Measurements from ENCODE around the gene CYTH2.

DNA sequence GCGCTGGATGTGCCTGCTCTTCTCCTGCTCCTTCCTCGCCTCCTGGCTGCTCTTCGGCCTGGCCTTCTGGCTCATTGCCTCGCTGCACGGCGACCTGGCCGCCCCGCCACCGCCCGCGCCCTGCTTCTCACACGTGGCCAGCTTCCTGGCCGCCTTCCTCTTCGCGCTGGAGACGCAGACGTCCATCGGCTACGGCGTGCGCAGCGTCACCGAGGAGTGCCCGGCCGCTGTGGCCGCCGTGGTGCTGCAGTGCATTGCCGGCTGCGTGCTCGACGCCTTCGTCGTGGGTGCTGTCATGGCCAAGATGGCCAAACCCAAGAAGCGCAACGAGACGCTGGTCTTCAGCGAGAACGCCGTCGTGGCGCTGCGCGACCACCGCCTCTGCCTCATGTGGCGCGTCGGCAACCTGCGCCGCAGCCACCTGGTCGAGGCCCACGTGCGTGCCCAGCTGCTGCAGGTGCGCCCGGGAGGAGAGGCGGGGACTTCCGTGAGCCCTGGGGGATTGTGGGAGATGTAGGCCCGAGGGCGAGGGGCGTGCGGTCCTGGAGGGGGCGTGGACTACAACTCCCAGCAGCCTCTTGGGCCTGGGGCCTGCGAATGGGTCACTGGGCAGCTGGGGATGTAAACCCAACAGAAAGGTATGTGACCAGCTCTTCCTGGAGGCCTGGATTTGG lies 7.0 kb upstream of the CYTH2 start:
- TF ChIP-seq, protein P1, sequence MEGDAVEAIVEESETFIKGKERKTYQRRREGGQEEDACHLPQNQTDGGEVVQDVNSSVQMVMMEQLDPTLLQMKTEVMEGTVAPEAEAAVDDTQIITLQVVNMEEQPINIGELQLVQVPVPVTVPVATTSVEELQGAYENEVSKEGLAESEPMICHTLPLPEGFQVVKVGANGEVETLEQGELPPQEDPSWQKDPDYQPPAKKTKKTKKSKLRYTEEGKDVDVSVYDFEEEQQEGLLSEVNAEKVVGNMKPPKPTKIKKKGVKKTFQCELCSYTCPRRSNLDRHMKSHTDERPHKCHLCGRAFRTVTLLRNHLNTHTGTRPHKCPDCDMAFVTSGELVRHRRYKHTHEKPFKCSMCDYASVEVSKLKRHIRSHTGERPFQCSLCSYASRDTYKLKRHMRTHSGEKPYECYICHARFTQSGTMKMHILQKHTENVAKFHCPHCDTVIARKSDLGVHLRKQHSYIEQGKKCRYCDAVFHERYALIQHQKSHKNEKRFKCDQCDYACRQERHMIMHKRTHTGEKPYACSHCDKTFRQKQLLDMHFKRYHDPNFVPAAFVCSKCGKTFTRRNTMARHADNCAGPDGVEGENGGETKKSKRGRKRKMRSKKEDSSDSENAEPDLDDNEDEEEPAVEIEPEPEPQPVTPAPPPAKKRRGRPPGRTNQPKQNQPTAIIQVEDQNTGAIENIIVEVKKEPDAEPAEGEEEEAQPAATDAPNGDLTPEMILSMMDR (IDR thresholded peaks at IDR 0.05) = no peak
- TF ChIP-seq EZH2phosphoT487 (IDR thresholded peaks at IDR 0.05; ENCODE audit: borderline replicate concordance, low read depth) (no peak), FOSL2 (IDR thresholded peaks at IDR 0.05; ENCODE audit: borderline replicate concordance, low read depth) (no peak), GABPA (IDR thresholded peaks at IDR 0.05; ENCODE audit: low read depth) (no peak), JUND (IDR thresholded peaks at IDR 0.05) (no peak), POLR2AphosphoS5 (IDR thresholded peaks at IDR 0.05; ENCODE audit: low read depth, low read length) (no peak), SMC3 (IDR thresholded peaks at IDR 0.05; ENCODE audit: low read depth, low read length) (no peak), EP300 (IDR thresholded peaks at IDR 0.05; ENCODE audit: borderline replicate concordance in 1 of 2, low read depth in 1 of 2, low read length in 1 of 2) (no peak)
- TF ChIP-seq, protein P2, sequence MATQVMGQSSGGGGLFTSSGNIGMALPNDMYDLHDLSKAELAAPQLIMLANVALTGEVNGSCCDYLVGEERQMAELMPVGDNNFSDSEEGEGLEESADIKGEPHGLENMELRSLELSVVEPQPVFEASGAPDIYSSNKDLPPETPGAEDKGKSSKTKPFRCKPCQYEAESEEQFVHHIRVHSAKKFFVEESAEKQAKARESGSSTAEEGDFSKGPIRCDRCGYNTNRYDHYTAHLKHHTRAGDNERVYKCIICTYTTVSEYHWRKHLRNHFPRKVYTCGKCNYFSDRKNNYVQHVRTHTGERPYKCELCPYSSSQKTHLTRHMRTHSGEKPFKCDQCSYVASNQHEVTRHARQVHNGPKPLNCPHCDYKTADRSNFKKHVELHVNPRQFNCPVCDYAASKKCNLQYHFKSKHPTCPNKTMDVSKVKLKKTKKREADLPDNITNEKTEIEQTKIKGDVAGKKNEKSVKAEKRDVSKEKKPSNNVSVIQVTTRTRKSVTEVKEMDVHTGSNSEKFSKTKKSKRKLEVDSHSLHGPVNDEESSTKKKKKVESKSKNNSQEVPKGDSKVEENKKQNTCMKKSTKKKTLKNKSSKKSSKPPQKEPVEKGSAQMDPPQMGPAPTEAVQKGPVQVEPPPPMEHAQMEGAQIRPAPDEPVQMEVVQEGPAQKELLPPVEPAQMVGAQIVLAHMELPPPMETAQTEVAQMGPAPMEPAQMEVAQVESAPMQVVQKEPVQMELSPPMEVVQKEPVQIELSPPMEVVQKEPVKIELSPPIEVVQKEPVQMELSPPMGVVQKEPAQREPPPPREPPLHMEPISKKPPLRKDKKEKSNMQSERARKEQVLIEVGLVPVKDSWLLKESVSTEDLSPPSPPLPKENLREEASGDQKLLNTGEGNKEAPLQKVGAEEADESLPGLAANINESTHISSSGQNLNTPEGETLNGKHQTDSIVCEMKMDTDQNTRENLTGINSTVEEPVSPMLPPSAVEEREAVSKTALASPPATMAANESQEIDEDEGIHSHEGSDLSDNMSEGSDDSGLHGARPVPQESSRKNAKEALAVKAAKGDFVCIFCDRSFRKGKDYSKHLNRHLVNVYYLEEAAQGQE (IDR thresholded peaks at IDR 0.05; ENCODE audit: low read depth, low read length) = no peak
- TF ChIP-seq, protein P3, sequence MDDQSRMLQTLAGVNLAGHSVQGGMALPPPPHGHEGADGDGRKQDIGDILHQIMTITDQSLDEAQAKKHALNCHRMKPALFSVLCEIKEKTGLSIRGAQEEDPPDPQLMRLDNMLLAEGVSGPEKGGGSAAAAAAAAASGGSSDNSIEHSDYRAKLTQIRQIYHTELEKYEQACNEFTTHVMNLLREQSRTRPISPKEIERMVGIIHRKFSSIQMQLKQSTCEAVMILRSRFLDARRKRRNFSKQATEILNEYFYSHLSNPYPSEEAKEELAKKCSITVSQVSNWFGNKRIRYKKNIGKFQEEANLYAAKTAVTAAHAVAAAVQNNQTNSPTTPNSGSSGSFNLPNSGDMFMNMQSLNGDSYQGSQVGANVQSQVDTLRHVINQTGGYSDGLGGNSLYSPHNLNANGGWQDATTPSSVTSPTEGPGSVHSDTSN (IDR thresholded peaks at IDR 0.05) = no peak
- TF ChIP-seq, protein P4, sequence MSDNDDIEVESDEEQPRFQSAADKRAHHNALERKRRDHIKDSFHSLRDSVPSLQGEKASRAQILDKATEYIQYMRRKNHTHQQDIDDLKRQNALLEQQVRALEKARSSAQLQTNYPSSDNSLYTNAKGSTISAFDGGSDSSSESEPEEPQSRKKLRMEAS (IDR thresholded peaks at IDR 0.05; ENCODE audit: low read depth) = no peak

All from SK-N-SH (cell line).